Body of pancreas (tissue), 4 donors: Measurements from ENCODE around the gene ANGPTL2. TPM values are rescaled to one million over a fixed set of nuclear protein-coding genes. Genes with fewer than 3 reads are reported as not detected.

Experiments used
- ATAC-seq: fragments of 150-250 bp; one replicate; pipeline ENCODE4 v1.9.1; 2016
- DNase-seq, 4 donors: peaks; one replicate each; pipeline ENCODE4 v3.0.0-alpha.2; 2019
- H3K27ac ChIP-seq, 4 donors: fragments of 200-600 bp; sonication (generic); 1 replicate in 3 of 4; 2 replicates in 1 of 4; pipeline versions ENCODE4 v1.5.1 to v1.6.1; 2016 to 2019; ENCODE audit warnings: mild to moderate bottlenecking in 1 of 4, mixed read lengths in 1 of 4, moderate library complexity in 1 of 4
- H3K27me3 ChIP-seq, 2 donors: fragments of 200-600 bp; sonication (generic); one replicate each; pipeline ENCODE4 v1.6.0; 2016; ENCODE audit warnings: mild to moderate bottlenecking in 1 of 2
- H3K36me3 ChIP-seq, 2 donors: fragments of 200-600 bp; sonication (generic); replicated peaks in 1 of 2; 2 replicates each; pipeline ENCODE4 v1.5.1; 2016; ENCODE audit warnings: low read depth in 2 of 2; ENCODE audit not compliant: insufficient read depth in 1 of 2
- H3K4me1 ChIP-seq: fragments of 200-600 bp; sonication (generic); one replicate; pipeline ENCODE4 v1.6.0; 2016
- H3K4me3 ChIP-seq, 2 donors: fragments of 200-600 bp; sonication (generic); 1 replicate in 1 of 2; 2 replicates in 1 of 2; pipeline ENCODE4 v1.5.1; 2016 to 2019
- H3K9me3 ChIP-seq, 3 donors: fragments of 200-600 bp; sonication (generic); 1 replicate in 2 of 3; 2 replicates in 1 of 3; pipeline ENCODE4 v1.5.1; 2016
- CTCF ChIP-seq, 7 experiments: fragments of 450-650 bp in 4 of 7; fragments of 200-600 bp in 3 of 7; sonication (generic) in 3 of 7; IDR thresholded peaks; one replicate each; pipeline ENCODE4 v1.5.1; 2016 to 2019; ENCODE audit warnings: antibody characterized with exemption in 7 of 7
- POLR2A ChIP-seq, 3 donors: fragments of 450-650 bp; IDR thresholded peaks; one replicate each; pipeline ENCODE4 v1.6.1; 2016; ENCODE audit warnings: antibody characterized with exemption in 3 of 3, mild to moderate bottlenecking in 2 of 3
- WGBS, 2 donors: methylation state at CpG; one replicate each; pipeline ENCODE4 v1.1.5; 2017; 5-methylcytosine and 5-hydroxymethylcytosine counted together
- intact Hi-C: fragments of 100-400 bp; cut with DNase I; formaldehyde crosslinking; loops from one replicate; pipeline ENCODE4 v1.15.1; 2023
- total RNA-seq, 2 donors: library from RNA; depleted of rRNA; stranded (reverse); fragments of >200 nt; gene quantifications; one replicate each; pipeline ENCODE4 v1.1.0, GENCODE V29; 2016

Gene ANGPTL2
- total RNA-seq, 2 donors from 2014 or later: 3.1 to 7.6 TPM

- 87 to 89% methylated on average over 8 of the region's 8 CpGs for WGBS, 2 donors
- no peak overlapping the region for H3K27ac ChIP-seq
- TF ChIP-seq POLR2A (IDR thresholded peaks at IDR 0.05): no peak
- TF ChIP-seq CTCF (IDR thresholded peaks at IDR 0.05): no peak
- intact Hi-C loops: no loop called here
- no peaks in the 10 kb centered on the region for H3K9me3 ChIP-seq
- H3K36me3 ChIP-seq: no peaks in the 10 kb centered on the region
- H3K4me3 ChIP-seq: no peak overlapping the region
- ATAC-seq (peak; percentile 42), DNase-seq (peak in 1 of 4 donors; percentile 46)
- H3K4me1 ChIP-seq: no peaks in the 10 kb centered on the region
- H3K27me3 ChIP-seq: no peaks in the 10 kb centered on the region
Measured at GRCh38 chr9:127144670-127145445, 22.4 kb upstream of the ANGPTL2 start.

- WGBS, 2 donors: 90 to 91% methylated on average over 8 of the region's 8 CpGs
- no peak for DNase-seq
- Histone ChIP-seq H3K4me3 (no peak overlapping the region), H3K9me3 (no peaks in the 10 kb centered on the region), H3K36me3 (no peaks in the 10 kb centered on the region), H3K4me1 (no peaks in the 10 kb centered on the region), H3K27ac (no peak overlapping the region), H3K27me3 (no peaks in the 10 kb centered on the region)
- no peak for ATAC-seq
- intact Hi-C loops: no loop called here
- TF ChIP-seq CTCF (IDR thresholded peaks at IDR 0.05): no peak
- TF ChIP-seq POLR2A (IDR thresholded peaks at IDR 0.05): no peak
Measured at GRCh38 chr9:127143920-127144465, 21.6 kb upstream of the ANGPTL2 start.

- Histone ChIP-seq H3K9me3 (no peaks in the 10 kb centered on the region), H3K4me1 (no peaks in the 10 kb centered on the region), H3K27ac (no peak overlapping the region), H3K27me3 (no peaks in the 10 kb centered on the region), H3K36me3 (no peaks in the 10 kb centered on the region), H3K4me3 (no peak overlapping the region)
- WGBS, 2 donors: 56 to 57% methylated on average over 2 of the region's 2 CpGs
- TF ChIP-seq CTCF (IDR thresholded peaks at IDR 0.05) (no peak), POLR2A (IDR thresholded peaks at IDR 0.05) (no peak)
- DNase-seq: no peak
- no peak for ATAC-seq
- intact Hi-C loops: no loop called here
Measured at GRCh38 chr9:127142931-127143464, 20.6 kb upstream of the ANGPTL2 start.

- H3K4me3 ChIP-seq: no peak overlapping the region
- WGBS, 2 donors: 97 to 98% methylated on average over 3 of the region's 3 CpGs
- no peaks in the 10 kb centered on the region for H3K9me3 ChIP-seq
- H3K27ac ChIP-seq: no peak overlapping the region
- no peaks in the 10 kb centered on the region for H3K27me3 ChIP-seq
- intact Hi-C loops: no loop called here
- DNase-seq (no peak), ATAC-seq (no peak)
- H3K4me1 ChIP-seq: no peaks in the 10 kb centered on the region
- no peak for TF ChIP-seq POLR2A (IDR thresholded peaks at IDR 0.05)
- no peak for TF ChIP-seq CTCF (IDR thresholded peaks at IDR 0.05)
- H3K36me3 ChIP-seq: no peaks in the 10 kb centered on the region
Measured at GRCh38 chr9:127142291-127142690, 19.9 kb upstream of the ANGPTL2 start.
